ENCODE measurements around the gene CREB5. TPM values are rescaled to one million over a fixed set of nuclear protein-coding genes. Genes with fewer than 3 reads are reported as not detected.

The CREB5 gene
- total RNA-seq, 6 donors from 2014 or later, result 8.3 to 34.6 (median 15.3) TPM

GRCh38 chr7:28371846-28372245 lies 40.5 kb upstream of the CREB5 start:
- Histone ChIP-seq H3K27ac (no peak overlapping the region), H3K4me1 (no peaks in the 10 kb centered on the region), H3K36me3 (no peaks in the 10 kb centered on the region), H3K27me3 (no peaks in the 10 kb centered on the region), H3K4me3 (no peak overlapping the region), H3K9me3 (no peaks in the 10 kb centered on the region)
- WGBS, 2 donors, result 71 to 76% methylated on average over 7 of the region's 7 CpGs
- no peak for TF ChIP-seq EP300 (IDR thresholded peaks at IDR 0.05)
- no peak for TF ChIP-seq POLR2A (IDR thresholded peaks at IDR 0.05)
- TF ChIP-seq CTCF (IDR thresholded peaks at IDR 0.05), result no peak
- TF ChIP-seq POLR2AphosphoS5 (IDR thresholded peaks at IDR 0.05), result no peak
- no peak for DNase-seq
- ATAC-seq (ENCODE audit: low FRiP score in 2 of 2), result no peak

GRCh38 chr7:28373990-28374389 lies 38.3 kb upstream of the CREB5 start:
- Histone ChIP-seq H3K4me3 (no peak overlapping the region), H3K9me3 (no peaks in the 10 kb centered on the region), H3K27me3 (no peaks in the 10 kb centered on the region), H3K36me3 (no peaks in the 10 kb centered on the region), H3K4me1 (no peaks in the 10 kb centered on the region), H3K27ac (no peak overlapping the region)
- DNase-seq (no peak), ATAC-seq (ENCODE audit: low FRiP score in 2 of 2) (no peak)
- 82 to 90% methylated on average over 3 of the region's 3 CpGs for WGBS, 2 donors
- TF ChIP-seq POLR2A (IDR thresholded peaks at IDR 0.05), result no peak
- no peak for TF ChIP-seq POLR2AphosphoS5 (IDR thresholded peaks at IDR 0.05)
- no peak for TF ChIP-seq CTCF (IDR thresholded peaks at IDR 0.05)

- Histone ChIP-seq H3K27ac (no peak overlapping the region), H3K4me3 (no peak overlapping the region), H3K9me3 (no peaks in the 10 kb centered on the region), H3K36me3 (no peaks in the 10 kb centered on the region), H3K4me1 (no peaks in the 10 kb centered on the region), H3K27me3 (no peaks in the 10 kb centered on the region)
- DNase-seq (no peak), ATAC-seq (ENCODE audit: low FRiP score in 2 of 2) (no peak)
- 56 to 86% methylated on average over 1 of the region's 1 CpG for WGBS, 2 donors
- TF ChIP-seq POLR2A (IDR thresholded peaks at IDR 0.05) (no peak), POLR2AphosphoS5 (IDR thresholded peaks at IDR 0.05) (no peak), EP300 (IDR thresholded peaks at IDR 0.05) (no peak), CTCF (IDR thresholded peaks at IDR 0.05) (no peak)
These were observed 36.6 kb upstream of the CREB5 start for GRCh38 chr7:28375729-28376128.

GRCh38 chr7:28376634-28377033 lies 35.7 kb upstream of the CREB5 start:
- Histone ChIP-seq H3K4me3 (no peak overlapping the region), H3K4me1 (no peaks in the 10 kb centered on the region), H3K27me3 (no peaks in the 10 kb centered on the region), H3K36me3 (no peaks in the 10 kb centered on the region), H3K9me3 (no peaks in the 10 kb centered on the region), H3K27ac (no peak overlapping the region)
- TF ChIP-seq EP300 (IDR thresholded peaks at IDR 0.05) (no peak), POLR2A (IDR thresholded peaks at IDR 0.05) (no peak), CTCF (IDR thresholded peaks at IDR 0.05) (no peak), POLR2AphosphoS5 (IDR thresholded peaks at IDR 0.05) (no peak)
- DNase-seq, result no peak
- ATAC-seq (ENCODE audit: low FRiP score in 2 of 2), result no peak
- 96 to 100% methylated on average over 2 of the region's 2 CpGs for WGBS, 2 donors

- no peaks in the 10 kb centered on the region for H3K36me3 ChIP-seq
- no peaks in the 10 kb centered on the region for H3K27me3 ChIP-seq
- no peak overlapping the region for H3K27ac ChIP-seq
- 80 to 86% methylated on average over 3 of the region's 3 CpGs for WGBS, 2 donors
- no peak overlapping the region for H3K4me3 ChIP-seq
- no peaks in the 10 kb centered on the region for H3K9me3 ChIP-seq
- DNase-seq (no peak), ATAC-seq (ENCODE audit: low FRiP score in 2 of 2) (no peak)
- H3K4me1 ChIP-seq, result no peaks in the 10 kb centered on the region
- TF ChIP-seq POLR2A (IDR thresholded peaks at IDR 0.05), result no peak
- no peak for TF ChIP-seq EP300 (IDR thresholded peaks at IDR 0.05)
- TF ChIP-seq CTCF (IDR thresholded peaks at IDR 0.05), result no peak
- no peak for TF ChIP-seq POLR2AphosphoS5 (IDR thresholded peaks at IDR 0.05)
These were observed 33.7 kb upstream of the CREB5 start for GRCh38 chr7:28378574-28379149.
